Progenitor cell of endocrine pancreas (in vitro differentiated cells): ENCODE data around the gene SLC8A2. TPM values are rescaled to one million over a fixed set of nuclear protein-coding genes. Genes with fewer than 3 reads are reported as not detected.
"Not testable (repeated sequence)": the region's sequence is repeated elsewhere in the genome, so short reads cannot be mapped to it uniquely, and the experiment has no call there.

Experiments
- DNase-seq: peaks from one replicate; pipeline ENCODE4 v3.0.0; 2021; ENCODE audit warnings: low spot score; ENCODE audit not compliant: unreplicated experiment
- H3K27ac Mint-ChIP-seq: 2 replicates; pipeline ENCODE4 v1.8.0; 2021; ENCODE audit warnings: mild to moderate bottlenecking, moderate library complexity, mixed read lengths
- H3K27me3 Mint-ChIP-seq: 2 replicates; pipeline ENCODE4 v1.8.0; 2021; ENCODE audit warnings: mixed read lengths
- H3K36me3 Mint-ChIP-seq: 2 replicates; pipeline ENCODE4 v1.8.0; 2022; ENCODE audit warnings: mixed read lengths; ENCODE audit not compliant: insufficient read depth
- H3K4me1 Mint-ChIP-seq: 2 replicates; pipeline ENCODE4 v1.8.0; 2021; ENCODE audit warnings: low read depth, mixed read lengths
- H3K4me3 Mint-ChIP-seq: 2 replicates; pipeline ENCODE4 v1.8.0; 2021; ENCODE audit warnings: low read depth, mild to moderate bottlenecking, moderate library complexity, mixed read lengths
- H3K9me3 Mint-ChIP-seq: 2 replicates; pipeline ENCODE4 v1.8.0; 2021; ENCODE audit warnings: low read depth, mixed read lengths
- total RNA-seq: library from RNA; stranded (reverse); gene quantifications from 2 replicates; pipeline ENCODE4 v1.2.1, GENCODE V29; 2021
- TF ChIP-seq, protein P1 (sequence below): fragments of 200-600 bp; sonication (generic); IDR thresholded peaks from one replicate; pipeline ENCODE4 v1.5.0; 2021; ENCODE audit warnings: antibody characterized with exemption, mild to moderate bottlenecking; ENCODE audit not compliant: unreplicated experiment

The SLC8A2 gene
- total RNA-seq, 1 donor from 2014 or later, result 1.2 TPM

DNA sequence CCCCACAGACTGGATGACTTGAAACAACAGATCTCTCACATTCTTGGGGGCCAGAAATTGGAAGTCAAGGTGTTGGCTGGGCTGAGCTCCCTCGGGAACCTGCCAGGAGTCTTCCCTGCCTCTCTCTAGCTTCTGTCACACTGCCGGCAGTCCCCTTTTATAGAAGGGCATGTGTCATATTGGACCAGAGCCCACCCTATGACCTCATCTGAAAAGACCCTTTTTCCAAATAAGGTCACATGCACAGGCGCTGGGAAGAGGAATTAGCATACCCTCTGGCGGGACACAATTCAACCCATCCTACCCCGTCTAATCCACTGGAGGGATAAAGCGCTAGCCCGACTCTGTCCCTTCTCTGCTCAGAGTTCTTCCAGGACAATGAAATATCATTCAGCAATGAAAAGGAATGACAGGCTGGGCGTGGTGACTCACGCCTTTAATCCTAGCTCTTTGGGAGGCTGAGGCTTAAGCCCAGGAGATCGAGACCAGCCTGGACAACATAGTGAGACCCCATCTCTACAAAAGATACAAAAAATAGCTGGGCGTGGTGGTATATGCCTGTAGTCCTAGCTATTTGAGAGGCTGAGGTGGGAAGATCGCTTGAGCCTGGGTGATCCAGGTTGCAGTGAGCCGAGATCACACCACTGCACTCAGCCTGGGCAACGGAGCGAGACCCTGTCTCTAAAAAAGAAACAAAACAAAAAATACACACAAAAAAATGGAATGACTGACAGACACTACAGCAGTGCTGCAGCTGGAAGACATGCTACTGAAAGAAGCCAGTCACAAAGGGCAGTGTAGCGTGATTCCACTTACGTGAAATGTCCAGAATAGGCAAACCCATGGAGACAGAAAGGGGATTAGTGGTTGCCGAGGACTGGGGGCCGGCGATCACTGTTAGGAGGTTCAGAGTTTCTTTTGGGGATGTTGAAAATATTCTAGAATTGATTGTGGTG is 80.9 kb downstream of the SLC8A2 start:
- H3K27ac Mint-ChIP-seq, result peak overlapping the region; percentile 35
- no peak overlapping the region for H3K4me3 Mint-ChIP-seq
- H3K27me3 Mint-ChIP-seq, result peaks cover 31% of the 10 kb centered on the region
- H3K36me3 Mint-ChIP-seq, result no peaks in the 10 kb centered on the region
- no peak for DNase-seq
- no peaks in the 10 kb centered on the region for H3K9me3 Mint-ChIP-seq
- TF ChIP-seq, protein P1, sequence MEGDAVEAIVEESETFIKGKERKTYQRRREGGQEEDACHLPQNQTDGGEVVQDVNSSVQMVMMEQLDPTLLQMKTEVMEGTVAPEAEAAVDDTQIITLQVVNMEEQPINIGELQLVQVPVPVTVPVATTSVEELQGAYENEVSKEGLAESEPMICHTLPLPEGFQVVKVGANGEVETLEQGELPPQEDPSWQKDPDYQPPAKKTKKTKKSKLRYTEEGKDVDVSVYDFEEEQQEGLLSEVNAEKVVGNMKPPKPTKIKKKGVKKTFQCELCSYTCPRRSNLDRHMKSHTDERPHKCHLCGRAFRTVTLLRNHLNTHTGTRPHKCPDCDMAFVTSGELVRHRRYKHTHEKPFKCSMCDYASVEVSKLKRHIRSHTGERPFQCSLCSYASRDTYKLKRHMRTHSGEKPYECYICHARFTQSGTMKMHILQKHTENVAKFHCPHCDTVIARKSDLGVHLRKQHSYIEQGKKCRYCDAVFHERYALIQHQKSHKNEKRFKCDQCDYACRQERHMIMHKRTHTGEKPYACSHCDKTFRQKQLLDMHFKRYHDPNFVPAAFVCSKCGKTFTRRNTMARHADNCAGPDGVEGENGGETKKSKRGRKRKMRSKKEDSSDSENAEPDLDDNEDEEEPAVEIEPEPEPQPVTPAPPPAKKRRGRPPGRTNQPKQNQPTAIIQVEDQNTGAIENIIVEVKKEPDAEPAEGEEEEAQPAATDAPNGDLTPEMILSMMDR, result no peak
- H3K4me1 Mint-ChIP-seq, result no peaks in the 10 kb centered on the region

DNA sequence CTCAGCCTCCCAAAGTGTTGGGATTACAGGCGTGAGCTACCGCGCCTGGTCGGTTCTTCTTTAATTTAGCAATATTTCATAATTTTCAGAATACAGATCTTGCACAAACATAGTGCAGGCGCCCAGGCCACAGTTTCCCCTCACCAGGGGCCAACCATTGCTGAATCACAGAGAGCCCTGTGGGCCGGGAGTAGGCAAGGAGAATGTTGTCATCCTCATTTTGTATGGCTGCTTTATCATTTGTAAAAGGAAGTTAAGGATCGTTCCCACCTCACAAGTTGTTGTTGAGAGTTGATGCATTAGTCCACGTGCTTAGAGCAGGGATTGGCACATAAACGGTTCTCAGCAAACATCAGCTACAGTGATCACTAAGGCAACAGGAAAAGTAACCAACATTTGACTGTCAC is 82.5 kb downstream of the SLC8A2 start:
- H3K9me3 Mint-ChIP-seq, result no peaks in the 10 kb centered on the region
- TF ChIP-seq, protein P1, result no peak
- H3K36me3 Mint-ChIP-seq, result no peaks in the 10 kb centered on the region
- H3K4me1 Mint-ChIP-seq, result no peaks in the 10 kb centered on the region
- no peak overlapping the region for H3K4me3 Mint-ChIP-seq
- H3K27ac Mint-ChIP-seq, result no peak overlapping the region
- H3K27me3 Mint-ChIP-seq, result peaks cover 15% of the 10 kb centered on the region
- DNase-seq, result no peak

DNA sequence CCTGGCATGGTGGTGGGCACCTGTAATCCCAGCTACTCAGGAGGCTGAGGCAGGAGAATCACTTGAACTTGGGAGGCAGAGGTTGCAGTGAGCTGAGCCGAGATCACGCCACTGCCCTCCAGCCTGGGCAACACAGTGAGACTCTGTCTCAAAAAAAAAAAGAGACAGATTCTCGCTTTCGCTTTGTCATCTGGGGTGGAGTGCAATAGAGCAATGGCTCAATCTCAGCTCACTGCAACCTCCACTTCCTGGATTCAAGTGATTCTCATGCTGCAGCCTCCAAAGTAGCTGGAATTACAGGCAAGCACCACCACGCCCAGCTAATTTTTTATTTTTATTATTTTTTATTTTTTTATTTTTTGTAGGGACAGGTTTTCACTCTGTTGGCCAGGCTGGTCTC is 83.0 kb downstream of the SLC8A2 start:
- H3K4me1 Mint-ChIP-seq, H3K9me3 Mint-ChIP-seq, H3K27ac Mint-ChIP-seq, DNase-seq, H3K36me3 Mint-ChIP-seq, H3K4me3 Mint-ChIP-seq: not testable (repeated sequence)
- peaks cover 10% of the 10 kb centered on the region for H3K27me3 Mint-ChIP-seq

DNA sequence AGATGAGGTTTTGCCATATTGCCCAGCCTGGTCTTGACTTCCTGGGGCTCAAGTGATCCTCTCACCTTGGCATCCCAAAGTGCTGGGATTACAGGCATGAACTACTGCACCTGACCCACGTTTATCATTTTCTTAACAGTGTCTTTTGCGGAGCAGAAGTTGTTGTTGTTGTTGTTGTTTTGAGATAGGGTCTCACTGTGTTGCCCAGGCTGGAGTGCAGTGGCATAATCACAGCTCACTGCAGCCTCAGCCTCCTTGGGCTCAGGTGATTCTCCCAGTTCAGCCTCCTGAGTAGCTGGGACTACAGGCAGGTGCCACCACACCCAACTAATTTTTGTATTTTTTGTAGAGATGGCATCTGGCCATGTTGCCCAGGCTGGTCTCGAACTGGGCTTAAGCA is 84.1 kb downstream of the SLC8A2 start:
- H3K27me3 Mint-ChIP-seq, H3K27ac Mint-ChIP-seq, H3K4me1 Mint-ChIP-seq, DNase-seq, H3K9me3 Mint-ChIP-seq, H3K4me3 Mint-ChIP-seq, H3K36me3 Mint-ChIP-seq: not testable (repeated sequence)

DNA sequence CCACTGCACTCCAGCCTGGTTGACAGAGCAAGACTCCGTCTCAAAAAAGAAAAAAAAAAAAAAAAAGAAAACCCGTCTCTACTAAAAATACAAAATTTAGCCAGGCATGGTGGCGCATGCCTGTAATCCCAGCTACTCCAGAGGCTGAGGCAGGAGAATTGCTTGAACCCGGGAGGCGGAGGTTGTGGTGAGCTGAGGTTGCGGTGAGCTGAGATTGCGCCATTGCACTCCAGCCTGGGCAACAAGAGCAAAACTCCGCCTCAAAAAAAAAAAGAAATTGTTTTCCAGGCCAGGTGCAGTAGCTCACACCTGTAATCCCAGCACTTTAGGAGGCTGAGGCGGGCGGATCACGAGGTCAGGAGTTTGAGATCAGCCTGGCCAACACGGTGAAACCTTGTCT is 85.1 kb downstream of the SLC8A2 start:
- not testable (repeated sequence) for H3K27ac Mint-ChIP-seq, H3K36me3 Mint-ChIP-seq, H3K4me3 Mint-ChIP-seq, H3K9me3 Mint-ChIP-seq, H3K27me3 Mint-ChIP-seq, DNase-seq, H3K4me1 Mint-ChIP-seq

DNA sequence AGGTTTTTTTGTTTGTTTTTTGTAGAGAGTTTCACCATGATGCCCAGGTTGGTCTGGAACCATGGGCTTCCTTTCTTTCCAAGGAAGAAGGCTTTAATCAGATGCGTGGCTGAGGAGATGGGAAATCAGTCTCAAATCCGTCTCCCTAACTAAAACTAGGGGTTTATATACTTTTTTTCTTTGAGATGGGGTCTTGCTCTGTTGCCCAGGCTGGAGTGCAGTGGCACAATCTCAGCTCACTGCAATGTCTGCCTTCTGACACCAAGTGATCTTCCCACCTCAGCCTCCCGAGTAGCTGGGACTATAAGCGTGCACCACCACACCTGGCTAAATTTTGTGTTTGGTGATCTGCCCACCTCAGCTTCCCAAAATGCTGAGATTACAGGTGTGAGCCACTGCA is 87.2 kb downstream of the SLC8A2 start:
- H3K4me1 Mint-ChIP-seq, H3K9me3 Mint-ChIP-seq, H3K27ac Mint-ChIP-seq, H3K4me3 Mint-ChIP-seq, H3K27me3 Mint-ChIP-seq, DNase-seq: not testable (repeated sequence)
- H3K36me3 Mint-ChIP-seq, result peaks cover 13% of the 10 kb centered on the region

DNA sequence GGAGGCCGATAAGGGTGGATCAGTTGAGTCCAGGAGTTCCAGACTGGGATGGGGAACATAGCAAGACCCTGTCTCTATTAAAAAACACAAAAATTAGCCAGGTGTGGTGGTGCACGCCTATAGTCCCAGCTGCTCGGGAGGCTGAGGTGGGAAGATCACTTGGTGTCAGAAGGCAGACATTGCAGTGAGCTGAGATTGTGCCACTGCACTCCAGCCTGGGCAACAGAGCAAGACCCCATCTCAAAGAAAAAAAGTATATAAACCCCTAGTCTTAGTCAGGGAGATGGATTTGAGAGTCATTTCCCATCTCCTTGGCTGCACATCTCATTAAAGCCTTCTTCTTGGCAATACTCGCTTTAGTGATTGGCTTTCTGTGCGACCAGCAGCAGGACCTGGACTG is 87.8 kb downstream of the SLC8A2 start:
- not testable (repeated sequence) for H3K27ac Mint-ChIP-seq, H3K9me3 Mint-ChIP-seq, H3K27me3 Mint-ChIP-seq, DNase-seq, H3K4me3 Mint-ChIP-seq, H3K4me1 Mint-ChIP-seq
- H3K36me3 Mint-ChIP-seq, result peaks cover 15% of the 10 kb centered on the region
